ENCODE measurements around the gene NELL2.

- TF ChIP-seq, protein P1, sequence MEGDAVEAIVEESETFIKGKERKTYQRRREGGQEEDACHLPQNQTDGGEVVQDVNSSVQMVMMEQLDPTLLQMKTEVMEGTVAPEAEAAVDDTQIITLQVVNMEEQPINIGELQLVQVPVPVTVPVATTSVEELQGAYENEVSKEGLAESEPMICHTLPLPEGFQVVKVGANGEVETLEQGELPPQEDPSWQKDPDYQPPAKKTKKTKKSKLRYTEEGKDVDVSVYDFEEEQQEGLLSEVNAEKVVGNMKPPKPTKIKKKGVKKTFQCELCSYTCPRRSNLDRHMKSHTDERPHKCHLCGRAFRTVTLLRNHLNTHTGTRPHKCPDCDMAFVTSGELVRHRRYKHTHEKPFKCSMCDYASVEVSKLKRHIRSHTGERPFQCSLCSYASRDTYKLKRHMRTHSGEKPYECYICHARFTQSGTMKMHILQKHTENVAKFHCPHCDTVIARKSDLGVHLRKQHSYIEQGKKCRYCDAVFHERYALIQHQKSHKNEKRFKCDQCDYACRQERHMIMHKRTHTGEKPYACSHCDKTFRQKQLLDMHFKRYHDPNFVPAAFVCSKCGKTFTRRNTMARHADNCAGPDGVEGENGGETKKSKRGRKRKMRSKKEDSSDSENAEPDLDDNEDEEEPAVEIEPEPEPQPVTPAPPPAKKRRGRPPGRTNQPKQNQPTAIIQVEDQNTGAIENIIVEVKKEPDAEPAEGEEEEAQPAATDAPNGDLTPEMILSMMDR (IDR thresholded peaks at IDR 0.05; ENCODE audit: insufficient read depth, low read depth, low read length) = no peak
- TF ChIP-seq EZH2 (IDR thresholded peaks at IDR 0.05; ENCODE audit: insufficient read depth, low read length) = no peak
These were observed 9.8 kb upstream of the NELL2 start for GRCh38 chr12:44885902-44886301.

Measured in astrocyte (in vitro differentiated cells and primary cell).